GM12801 (cell line): ENCODE measurements around the gene RABL3.

Experiments used
- TF ChIP-seq, protein P1 (sequence below): IDR thresholded peaks from one replicate; pipeline ENCODE4 v1.5.1; 2011; ENCODE audit warnings: control low read depth; ENCODE audit not compliant: insufficient read length; ENCODE audit errors: extremely low read depth

The RABL3 gene

DNA sequence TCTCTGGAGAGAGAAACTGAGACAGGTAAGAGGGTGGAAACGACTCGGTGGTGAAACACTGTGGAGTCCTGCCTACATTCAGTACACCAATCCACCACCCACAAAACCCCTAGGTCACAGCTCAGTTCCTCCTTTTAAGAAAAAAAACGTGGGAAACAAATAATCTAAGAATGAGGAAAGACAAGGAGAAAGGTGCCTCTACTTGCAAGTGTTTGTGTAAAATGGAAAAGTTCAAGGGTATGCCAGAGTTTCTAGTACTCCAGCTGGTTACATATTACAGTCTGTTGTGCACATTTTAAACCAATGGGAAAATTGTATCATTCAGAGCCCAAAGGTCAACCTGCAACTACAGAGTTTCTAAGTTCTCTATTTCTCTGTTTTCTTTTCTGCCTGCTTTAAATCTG, 92.5 kb downstream of the RABL3 start:
- TF ChIP-seq, protein P1, sequence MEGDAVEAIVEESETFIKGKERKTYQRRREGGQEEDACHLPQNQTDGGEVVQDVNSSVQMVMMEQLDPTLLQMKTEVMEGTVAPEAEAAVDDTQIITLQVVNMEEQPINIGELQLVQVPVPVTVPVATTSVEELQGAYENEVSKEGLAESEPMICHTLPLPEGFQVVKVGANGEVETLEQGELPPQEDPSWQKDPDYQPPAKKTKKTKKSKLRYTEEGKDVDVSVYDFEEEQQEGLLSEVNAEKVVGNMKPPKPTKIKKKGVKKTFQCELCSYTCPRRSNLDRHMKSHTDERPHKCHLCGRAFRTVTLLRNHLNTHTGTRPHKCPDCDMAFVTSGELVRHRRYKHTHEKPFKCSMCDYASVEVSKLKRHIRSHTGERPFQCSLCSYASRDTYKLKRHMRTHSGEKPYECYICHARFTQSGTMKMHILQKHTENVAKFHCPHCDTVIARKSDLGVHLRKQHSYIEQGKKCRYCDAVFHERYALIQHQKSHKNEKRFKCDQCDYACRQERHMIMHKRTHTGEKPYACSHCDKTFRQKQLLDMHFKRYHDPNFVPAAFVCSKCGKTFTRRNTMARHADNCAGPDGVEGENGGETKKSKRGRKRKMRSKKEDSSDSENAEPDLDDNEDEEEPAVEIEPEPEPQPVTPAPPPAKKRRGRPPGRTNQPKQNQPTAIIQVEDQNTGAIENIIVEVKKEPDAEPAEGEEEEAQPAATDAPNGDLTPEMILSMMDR = no peak

DNA sequence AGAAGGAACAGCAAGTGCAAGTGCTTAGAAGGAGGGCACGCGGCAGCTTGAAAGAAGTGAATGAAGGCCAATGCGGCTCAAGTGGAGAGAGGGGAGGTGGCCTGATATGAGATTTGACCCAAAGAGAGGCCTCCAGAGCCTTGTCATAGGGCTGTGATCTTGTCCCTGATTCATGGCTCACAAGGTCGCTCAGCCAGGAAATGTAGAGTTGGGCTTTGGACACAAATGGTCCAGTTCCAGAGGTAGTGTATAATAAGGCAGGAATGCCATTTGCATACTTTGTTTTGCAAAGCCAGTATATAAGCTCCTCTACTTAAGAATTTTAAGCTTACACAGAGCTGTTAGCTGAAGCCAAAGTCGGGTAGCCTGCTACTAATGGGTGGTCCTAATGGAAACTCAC, 94.0 kb downstream of the RABL3 start:
- TF ChIP-seq, protein P1 = no peak

DNA sequence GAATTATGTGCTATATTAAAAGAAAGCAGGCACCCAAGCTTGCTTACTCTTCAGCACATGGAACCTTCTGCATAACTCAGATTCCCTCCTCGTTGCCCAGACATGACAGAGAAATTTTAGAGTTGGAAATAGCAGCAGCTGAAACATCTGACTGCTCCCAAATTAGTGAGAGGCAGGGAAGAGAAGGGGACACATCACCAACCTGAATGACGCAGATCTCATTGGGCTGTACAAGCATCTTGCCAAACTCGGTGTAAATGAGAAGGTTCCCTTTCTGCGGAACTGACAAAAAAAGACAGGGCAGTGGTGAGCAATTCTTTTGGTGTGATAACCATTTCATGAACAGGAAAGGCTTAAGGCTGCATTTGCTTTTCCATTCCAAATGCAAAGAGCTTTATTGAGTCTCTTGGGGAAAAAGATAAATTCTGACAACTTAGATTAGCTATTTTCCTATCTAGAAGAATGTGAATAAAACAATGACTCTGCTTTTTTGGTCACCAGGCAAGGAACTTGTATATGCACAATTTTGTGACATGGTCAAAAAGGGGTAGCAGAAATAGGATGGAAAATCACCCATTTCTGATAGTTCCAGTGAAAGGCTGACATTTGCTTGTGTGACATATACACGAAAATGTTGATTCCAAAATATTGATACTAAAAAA, 95.4 kb downstream of the RABL3 start:
- TF ChIP-seq, protein P1 = no peak

DNA sequence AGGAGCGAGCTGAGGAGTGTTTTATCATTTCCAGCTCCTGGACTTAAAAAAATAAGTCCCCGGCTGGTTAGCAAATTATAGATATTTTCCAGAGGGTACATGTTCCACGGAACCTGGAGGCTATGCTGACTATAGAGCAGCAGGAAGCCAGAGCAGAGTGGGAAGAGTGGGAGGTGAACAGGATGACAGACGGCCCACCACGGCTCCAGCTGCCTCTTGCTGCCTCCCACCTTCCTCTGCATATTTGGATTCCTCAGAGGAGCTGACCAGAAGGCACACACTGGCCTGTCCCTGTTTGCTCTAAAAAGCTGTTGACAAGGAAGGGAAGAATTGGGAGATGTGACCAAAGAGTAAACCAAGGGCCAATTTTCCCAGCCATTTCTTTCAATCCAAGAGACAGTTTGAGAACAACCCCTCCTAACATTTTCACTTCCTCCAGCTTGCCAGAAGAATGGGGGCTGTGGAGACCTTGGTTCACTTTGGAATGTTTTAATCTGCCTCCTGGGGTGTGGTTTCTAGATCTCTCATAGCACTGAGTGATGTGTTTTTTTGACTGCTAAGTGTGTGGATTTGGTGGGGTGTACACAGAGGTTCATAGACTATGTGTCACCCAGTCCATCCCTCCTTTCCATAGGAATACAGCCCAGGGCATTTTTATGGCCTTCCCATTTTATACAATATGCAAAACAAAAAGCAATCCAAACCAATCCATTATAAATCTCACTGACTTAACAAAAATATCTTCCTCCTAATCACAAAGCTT, 97.1 kb downstream of the RABL3 start:
- TF ChIP-seq, protein P1 = no peak

DNA sequence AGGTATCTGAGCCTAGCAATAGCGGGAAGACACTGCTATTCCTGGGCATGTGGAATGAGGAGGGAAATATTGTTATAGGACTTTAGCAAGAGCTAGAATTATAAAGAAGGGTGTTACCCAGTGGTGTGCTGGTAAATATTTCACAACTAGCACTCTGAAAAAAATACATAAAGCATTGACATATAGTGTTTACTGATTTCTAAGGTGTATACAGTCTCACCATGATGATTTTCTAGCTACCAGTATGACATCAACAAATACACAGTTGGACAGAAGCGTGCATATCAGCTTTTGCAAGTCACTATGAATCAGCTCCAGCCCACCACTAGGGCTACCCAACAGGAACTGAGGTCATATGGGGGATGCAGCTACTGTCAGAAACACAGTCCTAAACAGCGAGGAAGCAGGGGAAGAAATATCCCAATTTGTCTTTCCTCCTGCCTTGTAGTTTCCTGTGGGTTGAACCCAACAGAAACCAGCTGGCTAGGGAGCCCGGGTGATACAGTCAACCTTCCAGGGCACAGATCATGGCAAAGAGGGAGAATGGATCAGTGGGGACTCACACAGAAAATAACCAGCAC, 99.9 kb downstream of the RABL3 start:
- TF ChIP-seq, protein P1 = no peak

DNA sequence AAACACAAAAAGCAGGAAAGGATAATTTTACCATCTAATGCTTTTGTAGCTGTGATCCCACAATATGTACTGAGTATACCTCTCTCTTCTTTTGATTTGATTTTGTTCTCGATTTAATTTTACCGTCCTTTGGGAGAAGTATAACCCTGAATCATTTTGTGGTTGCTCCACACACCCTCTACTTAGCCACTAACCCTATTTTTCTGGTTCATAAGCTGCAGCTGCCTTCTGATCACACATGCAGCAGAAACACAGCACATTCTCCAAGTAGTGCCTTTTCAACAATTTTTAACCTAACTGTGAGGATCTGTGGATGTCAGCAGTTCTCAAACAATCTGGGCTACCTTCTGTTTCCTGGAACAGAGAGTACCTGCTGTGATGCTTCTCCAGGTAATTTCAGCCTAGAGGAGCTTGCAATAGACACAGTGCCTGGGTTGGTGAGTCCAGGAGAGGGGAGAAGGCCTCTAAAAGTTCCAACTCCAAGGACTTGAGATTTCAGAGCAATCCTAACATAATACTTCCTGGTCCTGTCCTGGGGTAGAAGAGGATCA, 100.5 kb downstream of the RABL3 start:
- TF ChIP-seq, protein P1 = no peak

DNA sequence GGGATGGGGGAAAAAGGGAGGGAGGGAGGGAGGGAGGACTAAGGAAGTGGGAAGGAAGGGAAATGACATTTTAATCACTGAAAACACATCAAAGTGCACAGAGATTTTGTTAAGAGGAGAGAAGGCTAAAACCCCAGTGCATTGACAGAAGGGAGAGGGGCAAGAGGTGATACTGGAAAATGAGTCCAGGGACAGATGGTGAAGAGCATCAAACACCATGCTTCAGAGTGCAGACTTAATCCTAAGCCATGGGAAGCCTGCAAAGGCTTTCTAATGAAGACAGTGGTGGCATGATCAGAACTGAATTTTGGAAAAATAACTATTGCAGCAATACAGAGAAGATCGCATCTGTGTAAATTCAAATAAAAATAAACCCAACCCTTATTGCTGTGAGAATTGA, 102.1 kb downstream of the RABL3 start:
- TF ChIP-seq, protein P1 = no peak
